Panc1 (cell line): ENCODE data around the gene PTPN2. TPM values are rescaled to one million over a fixed set of nuclear protein-coding genes. Genes with fewer than 3 reads are reported as not detected.

Experiments
- ATAC-seq: fragments of 200-7000 bp; cut with Tn5 transposase; 2 replicates; pipeline ENCODE4 v1.9.1; 2020; ENCODE audit warnings: mild to moderate bottlenecking, moderate library complexity
- BruUV-seq: library from RNA; stranded (reverse); fragments of 400-500 nt; replicated peaks from 2 replicates; lab custom pipeline; 2021; lab: Mats Ljungman, UMichigan
- CTCF ChIA-PET: fragments of 300-600 bp; sonication (Branson Sonifier 250); formaldehyde crosslinking; loops from one replicate; lab custom pipeline; 2022; ENCODE audit warnings: antibody characterized with exemption; lab: Charles Lee
- POLR2A ChIA-PET: fragments of 300-600 bp; sonication (Branson Sonifier 250); formaldehyde crosslinking; loops from one replicate; lab custom pipeline; 2022; ENCODE audit warnings: antibody characterized with exemption; lab: Charles Lee
- DNase-seq: peaks from one replicate; pipeline ENCODE4 v3.0.0-alpha.2; 2010; ENCODE audit warnings: low read depth, low spot score
- H3K27ac ChIP-seq: 2 replicates; pipeline ENCODE4 v1.5.1; 2011; ENCODE audit warnings: mild to moderate bottlenecking, low read length, inconsistent platforms
- H3K27me3 ChIP-seq: fragments of 200-500 bp; sonication (Bioruptor generic); 2 replicates; pipeline ENCODE4 v1.6.0; 2014; ENCODE audit warnings: low read length, inconsistent platforms; ENCODE audit not compliant: control insufficient read depth, insufficient read depth
- H3K36me3 ChIP-seq: fragments of 200-500 bp; sonication (Bioruptor generic); 2 replicates; pipeline ENCODE4 v1.5.1; 2014; ENCODE audit warnings: inconsistent platforms, mild to moderate bottlenecking, low read length, moderate library complexity; ENCODE audit not compliant: control insufficient read depth, insufficient read depth
- H3K4me1 ChIP-seq: 2 replicates; pipeline ENCODE4 v1.5.1; 2011; ENCODE audit warnings: inconsistent platforms, mild to moderate bottlenecking, low read length, moderate library complexity; ENCODE audit not compliant: control insufficient read depth, insufficient read depth
- H3K4me3 ChIP-seq, 2 experiments: 2 replicates each; pipeline ENCODE4 v1.5.1; 2011 to 2012; ENCODE audit warnings: low read depth in 2 of 2, low read length in 2 of 2, mild to moderate bottlenecking in 2 of 2, inconsistent platforms in 1 of 2, moderate library complexity in 1 of 2
- H3K9me3 ChIP-seq: fragments of 200-500 bp; sonication (Bioruptor generic); 2 replicates; pipeline ENCODE4 v1.5.1; 2014; ENCODE audit warnings: low read depth, mild to moderate bottlenecking, inconsistent platforms, low read length, moderate library complexity; ENCODE audit not compliant: control insufficient read depth, insufficient read depth
- CTCF ChIP-seq: fragments of 450-650 bp; IDR thresholded peaks from 2 replicates; pipeline ENCODE4 v1.5.1; 2017; ENCODE audit warnings: mild to moderate bottlenecking
- POLR2AphosphoS5 ChIP-seq: IDR thresholded peaks from 2 replicates; pipeline ENCODE4 v1.6.1; 2012; ENCODE audit warnings: mild to moderate bottlenecking, low read depth, low read length, moderate library complexity
- REST ChIP-seq, 2 experiments: IDR thresholded peaks; 2 replicates each; pipeline ENCODE4 v1.6.1; 2011 to 2012; ENCODE audit warnings: low read depth in 2 of 2, control low read depth in 1 of 2, low read length in 1 of 2, mild to moderate bottlenecking in 1 of 2, moderate library complexity in 1 of 2; ENCODE audit not compliant: insufficient read depth in 1 of 2
- SIN3A ChIP-seq: IDR thresholded peaks from 2 replicates; pipeline ENCODE4 v1.6.1; 2012; ENCODE audit warnings: low read depth, mild to moderate bottlenecking, low read length, moderate library complexity, borderline replicate concordance; ENCODE audit not compliant: insufficient read depth
- TCF7L2 ChIP-seq: IDR thresholded peaks from 2 replicates; pipeline ENCODE4 v1.6.1; 2011; ENCODE audit warnings: mild to moderate bottlenecking, low read depth, low read length, inconsistent platforms
- in situ Hi-C: cut with HindIII; loops from 2 replicates; pipeline ENCODE4 v1.10.0; 2016; ENCODE audit warnings: low sequenced_read_pairs, low pct_unique_long_range_greater_than_20kb
- intact Hi-C: fragments of 100-400 bp; cut with micrococcal nuclease; formaldehyde crosslinking; loops from one replicate; pipeline ENCODE4 v1.10.0; 2022; ENCODE audit not compliant: unreplicated experiment
- total RNA-seq: library from RNA; stranded (reverse); gene quantifications from one replicate; pipeline ENCODE4 v1.2.1, GENCODE V29; 2021; ENCODE audit not compliant: unreplicated experiment

The PTPN2 gene
- total RNA-seq, 1 experiment from 2014 or later, result 34.8 TPM

- POLR2A ChIA-PET, result no interaction called here
- in situ Hi-C loops, result no loop called here
Observed at GRCh38 chr18:12908706-12909105, 24.7 kb upstream of the PTPN2 start.

DNA sequence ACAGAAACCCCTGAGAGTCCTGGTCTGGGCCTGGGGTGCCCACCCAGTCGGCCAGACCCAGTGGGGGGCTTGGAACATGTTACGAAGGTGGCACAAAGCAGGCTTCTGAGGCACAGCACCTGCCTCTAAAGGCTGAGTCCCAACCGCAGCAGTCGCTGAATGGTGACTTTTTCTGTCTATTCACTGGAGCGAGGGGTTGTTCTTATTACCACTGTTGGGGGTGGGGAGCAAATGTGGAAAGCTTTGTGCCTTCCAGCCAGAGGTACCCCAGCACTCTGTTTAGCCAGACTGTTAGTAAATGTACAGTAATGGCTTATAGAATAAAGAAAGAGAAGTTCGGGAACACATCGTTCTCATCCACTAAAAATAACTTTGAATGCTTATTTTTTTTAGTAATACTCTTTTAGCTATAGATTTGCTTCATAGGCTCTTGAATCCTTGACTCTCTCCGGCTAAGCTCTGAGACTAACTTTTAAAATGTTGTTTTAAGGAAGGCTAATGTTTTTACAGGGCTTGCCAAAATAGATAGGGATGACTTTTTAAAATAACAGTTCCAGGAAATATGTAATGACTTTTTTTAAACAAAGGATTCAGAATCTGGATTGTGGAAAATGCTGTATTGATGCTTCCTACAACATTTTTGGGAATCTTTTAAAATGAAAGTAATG is 23.4 kb upstream of the PTPN2 start:
- Histone ChIP-seq H3K36me3 (no peaks in the 10 kb centered on the region), H3K9me3 (no peaks in the 10 kb centered on the region), H3K27me3 (no peaks in the 10 kb centered on the region; the same call in 1 of the 2 replicates), H3K27ac (no peak overlapping the region), H3K4me3 (no peak overlapping the region), H3K4me1 (no peaks in the 10 kb centered on the region)
- CTCF ChIA-PET, result no interaction called here
- ATAC-seq, result no peak
- DNase-seq, result no peak
- BruUV-seq, result no TSS peak
- in situ Hi-C loops (no loop called here), intact Hi-C loops (no loop called here)
- TF ChIP-seq SIN3A, result no peak
- TF ChIP-seq TCF7L2, result no peak
- TF ChIP-seq CTCF, result no peak
- no peak for TF ChIP-seq POLR2AphosphoS5
- TF ChIP-seq REST (IDR thresholded peaks at IDR 0.05; ENCODE audit: insufficient read depth in 1 of 2, low read depth in 2 of 2, low read length in 1 of 2), result no peak
- POLR2A ChIA-PET, result interaction anchor here (0.9 kb wide), 1 partner anchor 24 kb away, joined by 3 read pairs; the partner anchor contains the start of gene PTPN2

More at GRCh38 chr18:12908706-12909105, 24.7 kb upstream of the PTPN2 start:
- H3K9me3 ChIP-seq, result no peaks in the 10 kb centered on the region
- no peak overlapping the region for H3K4me3 ChIP-seq
- no peak for TF ChIP-seq REST (IDR thresholded peaks at IDR 0.05; ENCODE audit: insufficient read depth in 1 of 2, low read depth in 2 of 2, low read length in 1 of 2)
- no peak for TF ChIP-seq SIN3A
- no peak for TF ChIP-seq TCF7L2
- no peak for TF ChIP-seq POLR2AphosphoS5
- no peak for TF ChIP-seq CTCF
- H3K27ac ChIP-seq, result no peak overlapping the region
- H3K27me3 ChIP-seq, result no peaks in the 10 kb centered on the region; the same call in 1 of the 2 replicates
- BruUV-seq, result no TSS peak
- intact Hi-C loops, result no loop called here
- ATAC-seq, result no peak
- no peak for DNase-seq
- CTCF ChIA-PET, result no interaction called here
- H3K4me1 ChIP-seq, result no peaks in the 10 kb centered on the region
- H3K36me3 ChIP-seq, result no peaks in the 10 kb centered on the region
